HG02943 (cell line): ENCODE measurements around the gene IBA57.
"Not testable (repeated sequence)": the region's sequence is repeated elsewhere in the genome, so short reads cannot be mapped to it uniquely, and the experiment has no call there.

Experiments used
- ATAC-seq: cut with Tn5 transposase; IDR thresholded peaks from one replicate; pipeline ENCODE4 v1.9.1; 2021; ENCODE audit warnings: mild to moderate bottlenecking, low read depth, moderate library complexity; ENCODE audit not compliant: unreplicated experiment

IBA57 gene

GRCh38 chr1:228224198-228225164 is 58.9 kb downstream of the IBA57 start:
- ATAC-seq = no peak

- no peak for ATAC-seq
Observed at GRCh38 chr1:228225165-228225710, 59.6 kb downstream of the IBA57 start.

GRCh38 chr1:228225740-228226139 is 60.1 kb downstream of the IBA57 start:
- ATAC-seq = no peak

GRCh38 chr1:228226141-228226874 is 60.7 kb downstream of the IBA57 start:
- ATAC-seq = no peak

- no peak for ATAC-seq
Observed at GRCh38 chr1:228226956-228227791, 61.6 kb downstream of the IBA57 start.

GRCh38 chr1:228228147-228228546 is 62.5 kb downstream of the IBA57 start:
- not testable (repeated sequence) for ATAC-seq

GRCh38 chr1:228228601-228229074 is 63.0 kb downstream of the IBA57 start:
- no peak for ATAC-seq

GRCh38 chr1:228231189-228231588 is 65.6 kb downstream of the IBA57 start:
- ATAC-seq = no peak
